AG08396 (cell line): ENCODE data around the gene GLUD2.
"Not testable (repeated sequence)": the region's sequence is repeated elsewhere in the genome, so short reads cannot be mapped to it uniquely, and the experiment has no call there.

Source experiments
- DNase-seq: peaks from one replicate; pipeline ENCODE4 v3.0.0; 2012; ENCODE audit warnings: low spot score, mixed read lengths

GLUD2 gene

GRCh38 chrX:121047441-121048419 lies at the start of gene GLUD2:
TSS of gene GLUD2 (plus strand) at chrX:121047610. CDS start at chrX:121047685, 75 bp downstream.
- peak; percentile 30 for DNase-seq

- no peak for DNase-seq
Observed at GRCh38 chrX:120999413-120999812, 48.0 kb upstream of the GLUD2 start.

- no peak for DNase-seq
Observed at GRCh38 chrX:121000589-121000988, 46.8 kb upstream of the GLUD2 start.

- no peak for DNase-seq
Observed at GRCh38 chrX:121008920-121009319, 38.5 kb upstream of the GLUD2 start.

GRCh38 chrX:121009764-121010163 lies 37.6 kb upstream of the GLUD2 start:
- DNase-seq = no peak

GRCh38 chrX:121010218-121010617 lies 37.2 kb upstream of the GLUD2 start:
- DNase-seq = no peak

- DNase-seq = no peak
Observed at GRCh38 chrX:121011254-121011653, 36.2 kb upstream of the GLUD2 start.

- DNase-seq = no peak
Observed at GRCh38 chrX:121013897-121014455, 33.4 kb upstream of the GLUD2 start.

GRCh38 chrX:121014826-121015225 lies 32.6 kb upstream of the GLUD2 start:
- DNase-seq = no peak

GRCh38 chrX:121028419-121028818 lies 19.0 kb upstream of the GLUD2 start:
- DNase-seq = no peak

- no peak for DNase-seq
Observed at GRCh38 chrX:121030083-121030482, 17.3 kb upstream of the GLUD2 start.

- no peak for DNase-seq
Observed at GRCh38 chrX:121032531-121032930, 14.9 kb upstream of the GLUD2 start.

- no peak for DNase-seq
Observed at GRCh38 chrX:121036137-121036536, 11.3 kb upstream of the GLUD2 start.

- no peak for DNase-seq
Observed at GRCh38 chrX:121036951-121037350, 10.5 kb upstream of the GLUD2 start.

GRCh38 chrX:121050781-121051180 lies 3.4 kb downstream of the GLUD2 start:
- no peak for DNase-seq

- no peak for DNase-seq
Observed at GRCh38 chrX:121052122-121052521, 4.7 kb downstream of the GLUD2 start.

GRCh38 chrX:121062289-121062688 lies 14.9 kb downstream of the GLUD2 start:
- DNase-seq = no peak

GRCh38 chrX:121064579-121064978 lies 17.2 kb downstream of the GLUD2 start:
- no peak for DNase-seq

GRCh38 chrX:121084247-121084646 lies 36.8 kb downstream of the GLUD2 start:
- DNase-seq = not testable (repeated sequence)

GRCh38 chrX:121084903-121085611 lies 37.6 kb downstream of the GLUD2 start:
- DNase-seq = no peak

- DNase-seq = no peak
Observed at GRCh38 chrX:121085612-121086010, 38.2 kb downstream of the GLUD2 start.

- DNase-seq = no peak
Observed at GRCh38 chrX:121093011-121093410, 45.6 kb downstream of the GLUD2 start.
